ENCODE measurements around the gene KLHDC3. TPM values are rescaled to one million over a fixed set of nuclear protein-coding genes. Genes with fewer than 3 reads are reported as not detected.

KLHDC3 gene
- total and polyA plus RNA-seq, 9 of the 15 experiments (the other 6 are each of a cell fraction or from before 2014, with no cell fraction given), result 4.5 to 171 (median 107) TPM

DNA sequence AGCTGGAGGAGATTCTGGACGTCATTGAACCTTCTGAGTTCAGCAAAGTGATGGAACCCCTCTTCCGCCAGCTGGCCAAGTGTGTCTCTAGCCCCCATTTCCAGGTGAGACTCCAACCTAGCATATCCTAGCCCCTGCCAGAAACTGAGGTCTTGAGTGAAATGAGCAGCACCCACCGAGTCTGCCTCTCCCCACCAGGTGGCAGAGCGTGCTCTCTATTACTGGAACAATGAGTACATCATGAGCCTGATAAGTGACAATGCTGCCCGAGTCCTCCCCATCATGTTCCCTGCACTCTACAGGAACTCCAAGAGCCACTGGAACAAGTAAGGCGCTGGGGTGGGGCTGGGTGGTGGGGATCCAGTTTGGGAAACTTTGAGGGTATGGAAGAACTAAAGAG lies 4.9 kb upstream of the KLHDC3 start (continued):
- TF ChIP-seq BRF2 (IDR thresholded peaks at IDR 0.05; ENCODE audit: borderline replicate concordance, insufficient read depth, insufficient read length) (no peak), ZHX1 (conservative IDR thresholded peaks at IDR 0.05; ENCODE audit: low read length) (0 out of 2 replicates have a peak, but pooled peaks have one; percentile 27), STAG1 (CRISPR knock-in tag; IDR thresholded peaks at IDR 0.05; ENCODE audit: borderline replicate concordance) (peak; percentile 30; the same call in 1 of the 2 replicates), CHD7 (IDR thresholded peaks at IDR 0.05; ENCODE audit: low read depth, low read length) (no peak), TFE3 (CRISPR knock-in tag; IDR thresholded peaks at IDR 0.05) (no peak), SOX6 (IDR thresholded peaks at IDR 0.05) (peak; percentile 68), MEIS2 (IDR thresholded peaks at IDR 0.05; ENCODE audit: partially characterized antibody) (no peak), CTBP1 (IDR thresholded peaks at IDR 0.05; ENCODE audit: borderline replicate concordance) (no peak), PHB2 (IDR thresholded peaks at IDR 0.05; ENCODE audit: low read depth) (no peak)
- TF ChIP-seq, protein P1, sequence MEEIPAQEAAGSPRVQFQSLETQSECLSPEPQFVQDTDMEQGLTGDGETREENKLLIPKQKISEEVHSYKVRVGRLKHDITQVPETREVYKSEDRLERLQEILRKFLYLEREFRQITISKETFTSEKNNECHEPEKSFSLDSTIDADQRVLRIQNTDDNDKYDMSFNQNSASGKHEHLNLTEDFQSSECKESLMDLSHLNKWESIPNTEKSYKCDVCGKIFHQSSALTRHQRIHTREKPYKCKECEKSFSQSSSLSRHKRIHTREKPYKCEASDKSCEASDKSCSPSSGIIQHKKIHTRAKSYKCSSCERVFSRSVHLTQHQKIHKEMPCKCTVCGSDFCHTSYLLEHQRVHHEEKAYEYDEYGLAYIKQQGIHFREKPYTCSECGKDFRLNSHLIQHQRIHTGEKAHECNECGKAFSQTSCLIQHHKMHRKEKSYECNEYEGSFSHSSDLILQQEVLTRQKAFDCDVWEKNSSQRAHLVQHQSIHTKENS (CRISPR knock-in tag; IDR thresholded peaks at IDR 0.05), result no peak
